Thyroid gland (tissue), 4 donors: ENCODE measurements around the gene EYS.

ENCODE experiments used
- CTCF ChIP-seq, 6 experiments: fragments of 200-600 bp in 3 of 6; fragments of 450-650 bp in 3 of 6; sonication (generic) in 3 of 6; IDR thresholded peaks; one replicate each; pipeline ENCODE4 v1.5.1; 2016 to 2019; ENCODE audit warnings: antibody characterized with exemption in 6 of 6, mild to moderate bottlenecking in 2 of 6, inconsistent platforms in 1 of 6, moderate library complexity in 1 of 6
- POLR2A ChIP-seq, 2 donors: fragments of 450-650 bp; IDR thresholded peaks; one replicate each; pipeline ENCODE4 v1.6.1; 2017; ENCODE audit warnings: antibody characterized with exemption in 2 of 2, mild to moderate bottlenecking in 2 of 2, moderate library complexity in 1 of 2

GRCh38 chr6:64715624-64716023 lies 991.4 kb downstream of the EYS start:
- TF ChIP-seq CTCF (IDR thresholded peaks at IDR 0.05) (no peak), POLR2A (IDR thresholded peaks at IDR 0.05) (no peak)
